ENCODE data around the gene BCR.

GRCh38 chr22:23204541-23205157 is 24.3 kb downstream of the BCR start:
- TF ChIP-seq POLR2AphosphoS5 (IDR thresholded peaks at IDR 0.05) (no peak), CTCF (IDR thresholded peaks at IDR 0.05; ENCODE audit: poor library complexity, severe bottlenecking) (no peak), EZH2 (IDR thresholded peaks at IDR 0.05; ENCODE audit: borderline replicate concordance, insufficient read depth, low read length, poor library complexity, severe bottlenecking) (no peak)
